Stimulated activated effector memory CD8-positive, alpha-beta T cell treated with anti-CD3 and anti-CD28 coated beads, Interleukin-12 subunit alpha, Interleukin-12 subunit beta, amount 100 ng/mL, for 72 hours (primary cell): Measurements from ENCODE around the gene GPR84.
"Not testable (repeated sequence)": the region's sequence is repeated elsewhere in the genome, so short reads cannot be mapped to it uniquely, and the experiment has no call there.

Source experiments
- ATAC-seq: fragments of 150-1000 bp; cut with Tn5 transposase; 2 replicates; pipeline ENCODE4 v1.10.0; 2021
- DNase-seq, 2 donors: peaks; one replicate each; pipeline ENCODE4 v3.0.0; 2021 to 2022; ENCODE audit warnings: low spot score in 2 of 2
- H3K27ac Mint-ChIP-seq: one replicate; pipeline ENCODE4 v1.8.0; 2022; ENCODE audit warnings: mild to moderate bottlenecking, mixed read lengths
- H3K36me3 Mint-ChIP-seq: one replicate; pipeline ENCODE4 v1.8.0; 2022; ENCODE audit warnings: mild to moderate bottlenecking, mixed read lengths
- H3K4me1 Mint-ChIP-seq: one replicate; pipeline ENCODE4 v1.8.0; 2022; ENCODE audit warnings: mixed read lengths
- H3K4me3 Mint-ChIP-seq: one replicate; pipeline ENCODE4 v1.8.0; 2022; ENCODE audit warnings: mild to moderate bottlenecking, mixed read lengths
- H3K9me3 Mint-ChIP-seq: one replicate; pipeline ENCODE4 v1.8.0; 2022; ENCODE audit warnings: mixed read lengths

Gene GPR84

DNA sequence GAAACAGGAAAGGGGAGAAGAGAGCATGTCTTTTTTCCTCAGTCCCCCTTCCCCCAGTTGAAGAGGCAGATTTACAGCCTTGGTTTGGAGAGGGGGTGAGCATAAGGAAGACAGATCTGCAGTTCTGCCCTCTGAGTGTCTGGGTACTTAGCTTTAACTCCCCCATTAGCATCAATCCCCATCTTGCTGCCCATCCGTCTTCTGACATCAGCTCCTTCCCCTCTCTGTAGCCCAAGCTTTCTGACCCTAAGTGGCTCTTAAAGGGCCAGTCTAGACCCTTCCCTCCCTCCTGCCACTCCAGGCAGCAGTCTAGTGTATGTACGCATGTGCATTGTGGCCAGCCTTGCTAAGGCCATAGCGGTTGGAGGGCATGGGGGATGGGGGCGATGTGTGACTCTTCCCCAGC is 7.3 kb downstream of the GPR84 start:
- Mint-ChIP-seq H3K27ac (peak overlapping the region; percentile 29), H3K4me1 (peaks cover 21% of the 10 kb centered on the region)

DNA sequence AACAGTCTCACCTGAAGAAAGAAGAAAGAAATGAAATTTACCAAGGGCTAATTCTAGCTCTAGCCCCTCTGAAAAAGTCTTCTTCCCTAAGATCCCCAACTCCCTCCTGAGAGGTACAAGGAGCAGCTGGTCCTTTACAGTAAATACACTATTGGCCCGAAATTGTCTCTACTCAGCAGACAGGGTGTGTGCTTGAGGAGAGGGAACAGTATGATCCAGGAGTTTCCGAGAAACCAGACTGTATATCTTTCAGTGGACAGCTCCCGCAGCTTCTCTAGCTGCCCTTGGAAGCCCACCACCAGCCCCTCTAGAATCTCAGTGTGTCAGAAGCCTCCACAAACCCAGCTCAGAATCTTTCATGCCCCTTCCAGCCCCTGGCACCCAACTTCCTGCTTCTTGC is 8.1 kb downstream of the GPR84 start:
- no peaks in the 10 kb centered on the region for H3K9me3 Mint-ChIP-seq
- peaks cover 8% of the 10 kb centered on the region for H3K36me3 Mint-ChIP-seq
- DNase-seq (no peak), ATAC-seq (no peak)
- H3K4me3 Mint-ChIP-seq: no peak overlapping the region
- H3K4me1 Mint-ChIP-seq: peaks cover 25% of the 10 kb centered on the region
- H3K27ac Mint-ChIP-seq: peak overlapping the region; percentile 29

More for the DNA sequence above, 7.3 kb downstream of the GPR84 start:
- Mint-ChIP-seq H3K9me3 (no peaks in the 10 kb centered on the region), H3K4me3 (no peak overlapping the region), H3K36me3 (peaks cover 5% of the 10 kb centered on the region)
- ATAC-seq (no peak), DNase-seq (no peak)

DNA sequence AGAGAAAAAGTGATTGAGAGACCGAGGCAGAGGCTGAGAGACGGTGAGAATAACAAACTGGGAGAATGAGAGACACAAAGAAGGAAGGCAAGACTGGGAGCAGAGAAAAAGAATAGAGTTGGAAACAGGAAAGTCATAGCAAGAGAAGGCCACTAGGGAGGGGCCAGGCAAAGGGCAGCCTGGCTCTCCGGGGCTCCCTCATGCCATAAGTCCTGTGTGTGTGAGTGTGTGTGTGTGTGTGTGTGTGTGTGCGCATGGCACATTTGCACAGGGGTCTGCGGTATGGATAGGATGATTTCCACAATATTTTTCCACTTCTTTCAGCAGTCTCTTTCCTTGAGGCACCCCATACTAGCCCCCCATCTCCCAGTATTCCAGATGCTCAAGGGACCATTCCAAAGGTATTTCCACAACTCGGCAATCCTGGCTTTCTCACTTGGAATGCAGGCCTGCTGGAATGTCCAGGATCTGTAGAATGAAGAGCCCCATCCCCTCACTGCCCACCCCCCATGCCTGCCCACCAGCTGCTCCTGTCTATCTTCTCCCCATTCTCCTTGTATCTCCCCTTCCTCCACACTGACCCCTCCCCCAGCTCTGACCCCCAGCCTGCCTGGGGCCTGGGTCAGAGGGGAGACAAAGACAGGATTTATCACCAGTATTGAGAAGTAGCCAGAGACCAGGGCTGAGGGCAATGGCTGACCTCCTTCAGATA is 9.0 kb downstream of the GPR84 start:
- peaks cover 18% of the 10 kb centered on the region for H3K36me3 Mint-ChIP-seq
- H3K4me1 Mint-ChIP-seq: peaks cover 19% of the 10 kb centered on the region
- H3K4me3 Mint-ChIP-seq: no peak overlapping the region
- no peak for DNase-seq
- no peaks in the 10 kb centered on the region for H3K9me3 Mint-ChIP-seq
- no peak for ATAC-seq
- peak overlapping the region; percentile 29 for H3K27ac Mint-ChIP-seq

DNA sequence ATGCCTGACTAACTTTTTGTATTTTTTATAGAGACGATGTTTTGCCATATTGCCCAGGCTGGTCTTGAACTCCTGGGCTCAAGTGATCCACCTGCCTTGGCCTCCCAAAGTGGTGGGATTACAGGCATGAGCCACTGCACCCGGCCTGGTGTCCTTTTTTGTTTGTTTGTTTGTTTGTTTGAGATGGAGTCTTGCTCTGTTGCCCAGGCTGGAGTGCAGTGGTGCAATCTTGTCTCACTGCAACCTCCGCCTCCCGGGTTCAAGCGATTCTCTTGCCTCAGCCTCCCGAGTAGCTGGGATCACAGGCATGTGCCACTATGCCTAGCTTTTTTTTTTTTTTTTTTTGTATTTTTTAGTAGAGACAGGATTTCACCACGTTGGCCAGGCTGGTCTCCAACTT is 10.0 kb downstream of the GPR84 start:
- not testable (repeated sequence) for DNase-seq, H3K9me3 Mint-ChIP-seq, ATAC-seq, H3K4me3 Mint-ChIP-seq
- H3K36me3 Mint-ChIP-seq: peaks cover 28% of the 10 kb centered on the region
- H3K27ac Mint-ChIP-seq: peak overlapping the region; percentile 29
- peaks cover 19% of the 10 kb centered on the region for H3K4me1 Mint-ChIP-seq

DNA sequence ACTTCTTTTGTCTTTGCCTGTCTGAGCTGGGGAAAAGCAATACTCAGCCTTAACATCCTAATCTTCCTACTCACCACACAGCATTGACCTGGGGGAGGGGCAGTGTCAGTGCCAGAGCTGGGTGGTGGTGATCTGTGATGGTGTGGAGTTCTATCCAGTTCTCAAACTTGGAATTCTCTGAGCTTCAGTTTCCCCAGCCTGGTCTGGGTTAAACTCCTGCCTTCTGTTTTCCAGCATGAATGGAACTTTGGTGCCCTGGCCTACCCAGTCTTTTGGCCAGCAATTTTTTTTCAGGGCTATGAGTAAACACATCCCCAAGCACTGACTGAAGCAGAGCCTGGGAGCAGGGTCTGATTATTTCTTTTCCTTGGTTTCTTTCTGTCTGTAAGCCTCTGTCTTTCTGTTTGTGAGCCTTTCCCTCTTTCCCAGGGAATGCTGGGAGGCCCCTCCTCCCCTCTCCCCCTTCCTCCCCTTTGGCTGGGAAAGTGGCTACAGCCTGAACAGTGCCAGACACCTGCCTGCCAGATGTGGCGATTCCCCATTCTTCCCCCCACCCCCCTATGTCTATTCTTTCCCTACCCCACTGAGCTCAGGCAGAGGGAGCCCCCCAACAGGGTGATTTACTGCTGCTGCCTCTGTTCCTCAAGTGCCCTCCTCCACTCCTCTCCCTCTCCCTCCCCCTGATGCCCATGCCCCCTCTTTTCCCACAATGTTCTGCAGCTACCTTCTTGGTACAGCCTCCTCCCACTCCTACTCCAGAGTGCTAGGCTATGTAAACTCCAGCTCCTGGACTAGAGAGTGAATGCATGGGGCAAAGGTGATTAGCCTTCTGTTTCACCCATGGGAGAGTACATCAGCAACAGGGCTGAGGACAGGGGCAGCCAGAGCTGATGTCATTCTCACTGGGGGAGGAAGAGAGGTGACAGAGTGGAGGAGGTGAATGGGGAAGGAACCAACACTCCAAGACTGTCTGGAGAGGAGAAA is 11.1 kb downstream of the GPR84 start:
- Mint-ChIP-seq H3K27ac (peak overlapping the region; percentile 24), H3K36me3 (peaks cover 38% of the 10 kb centered on the region), H3K4me1 (peaks cover 19% of the 10 kb centered on the region), H3K4me3 (no peak overlapping the region), H3K9me3 (no peaks in the 10 kb centered on the region)
- ATAC-seq (no peak), DNase-seq (no peak)

DNA sequence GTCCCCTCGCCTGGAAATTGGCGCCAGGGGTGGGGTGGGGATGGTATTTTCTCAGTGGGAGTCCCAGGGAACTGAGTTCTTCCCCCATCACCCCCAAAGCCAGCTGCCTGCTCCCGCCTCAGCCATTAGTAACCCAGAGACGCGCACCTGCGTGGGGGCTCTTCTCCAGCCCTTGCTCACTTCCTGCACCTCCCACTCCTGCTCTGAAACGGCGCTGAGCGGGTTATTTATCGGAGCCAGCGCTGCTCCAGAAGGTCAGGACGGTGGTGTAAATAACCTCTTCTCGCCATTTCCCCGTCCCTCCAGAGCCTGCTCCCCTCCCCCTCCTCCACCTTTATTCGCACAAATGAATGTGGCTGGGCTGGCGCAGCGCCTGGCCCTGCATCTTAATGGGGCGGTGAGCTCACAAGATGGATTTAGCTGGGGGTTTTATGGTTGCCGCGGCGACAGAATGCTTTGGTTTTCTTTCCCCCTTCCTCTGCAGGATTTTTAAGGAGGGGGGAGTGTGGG is 12.2 kb downstream of the GPR84 start:
- no peaks in the 10 kb centered on the region for H3K9me3 Mint-ChIP-seq
- H3K36me3 Mint-ChIP-seq: peaks cover 49% of the 10 kb centered on the region
- peak overlapping the region; percentile 14 for H3K4me3 Mint-ChIP-seq
- H3K4me1 Mint-ChIP-seq: peaks cover 17% of the 10 kb centered on the region
- DNase-seq (no peak), ATAC-seq (peak; percentile 17)
- peak overlapping the region; percentile 24 for H3K27ac Mint-ChIP-seq

DNA sequence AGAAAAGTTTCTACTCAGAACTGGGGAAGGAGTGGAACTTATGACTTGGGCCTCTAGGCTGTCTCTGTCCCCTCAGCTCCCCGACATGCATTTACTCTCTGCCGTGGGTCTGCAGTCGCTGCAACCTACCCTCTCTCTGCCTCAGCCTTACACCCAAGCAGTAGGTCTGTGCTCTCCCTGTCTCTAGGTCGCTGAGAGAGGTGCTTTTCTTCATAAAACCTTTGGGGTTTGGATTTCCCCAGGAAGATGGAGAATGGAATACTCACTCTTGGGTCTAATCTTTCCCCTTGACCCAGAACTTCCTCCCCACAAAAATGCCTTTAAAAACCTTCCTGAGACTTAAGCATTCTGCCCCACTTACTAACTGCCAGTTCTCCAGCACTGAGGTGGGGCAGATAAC is 12.9 kb downstream of the GPR84 start:
- DNase-seq (no peak), ATAC-seq (no peak)
- H3K4me1 Mint-ChIP-seq: peaks cover 10% of the 10 kb centered on the region
- no peaks in the 10 kb centered on the region for H3K9me3 Mint-ChIP-seq
- H3K36me3 Mint-ChIP-seq: peaks cover 56% of the 10 kb centered on the region
- no peak overlapping the region for H3K4me3 Mint-ChIP-seq
- peak overlapping the region; percentile 24 for H3K27ac Mint-ChIP-seq

DNA sequence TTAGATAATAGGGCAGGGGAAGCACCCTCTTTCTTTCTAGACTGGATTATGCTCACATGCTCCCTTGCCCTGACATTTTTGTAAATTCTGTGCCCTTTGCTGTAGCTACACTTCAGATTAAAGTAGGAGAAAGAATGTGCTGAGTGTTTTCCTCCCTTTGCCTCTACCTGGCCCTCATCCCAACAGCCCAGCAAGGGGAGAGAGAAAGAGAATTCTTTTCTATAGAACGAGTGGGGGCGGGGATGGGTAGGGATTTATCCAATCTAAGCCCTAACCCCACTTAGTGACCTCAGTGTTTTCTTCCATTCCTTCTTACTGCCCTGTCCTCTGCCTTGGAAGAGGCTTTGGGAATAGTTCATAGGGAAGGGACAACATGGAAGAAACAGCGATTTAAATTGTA is 13.5 kb downstream of the GPR84 start:
- Mint-ChIP-seq H3K4me3 (no peak overlapping the region), H3K27ac (peak overlapping the region; percentile 29), H3K36me3 (peaks cover 62% of the 10 kb centered on the region), H3K4me1 (peaks cover 10% of the 10 kb centered on the region), H3K9me3 (no peaks in the 10 kb centered on the region)
- ATAC-seq (no peak), DNase-seq (no peak)

DNA sequence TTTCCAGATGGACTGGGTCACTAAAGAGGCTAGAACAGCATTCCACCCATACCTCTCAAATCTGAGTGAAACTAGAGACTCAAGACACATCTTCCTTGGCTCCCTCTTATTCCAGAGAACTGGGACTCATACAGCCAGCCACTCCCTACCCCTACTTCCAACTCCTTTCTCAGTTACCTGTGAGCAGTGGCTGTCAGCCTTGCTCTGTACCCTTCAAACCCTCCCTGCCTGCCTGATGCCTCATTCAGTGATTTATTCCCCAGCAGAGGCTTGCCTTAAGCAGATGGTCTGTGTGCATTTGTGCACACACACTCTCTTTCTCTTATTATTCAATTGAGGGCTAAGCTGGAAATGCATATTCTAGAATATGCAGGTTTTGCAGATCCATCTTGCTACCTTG is 14.6 kb downstream of the GPR84 start:
- Mint-ChIP-seq H3K27ac (peak overlapping the region; percentile 29), H3K36me3 (peaks cover 73% of the 10 kb centered on the region), H3K9me3 (no peaks in the 10 kb centered on the region), H3K4me3 (no peak overlapping the region), H3K4me1 (peaks cover 10% of the 10 kb centered on the region)
- no peak for DNase-seq
- ATAC-seq: no peak

DNA sequence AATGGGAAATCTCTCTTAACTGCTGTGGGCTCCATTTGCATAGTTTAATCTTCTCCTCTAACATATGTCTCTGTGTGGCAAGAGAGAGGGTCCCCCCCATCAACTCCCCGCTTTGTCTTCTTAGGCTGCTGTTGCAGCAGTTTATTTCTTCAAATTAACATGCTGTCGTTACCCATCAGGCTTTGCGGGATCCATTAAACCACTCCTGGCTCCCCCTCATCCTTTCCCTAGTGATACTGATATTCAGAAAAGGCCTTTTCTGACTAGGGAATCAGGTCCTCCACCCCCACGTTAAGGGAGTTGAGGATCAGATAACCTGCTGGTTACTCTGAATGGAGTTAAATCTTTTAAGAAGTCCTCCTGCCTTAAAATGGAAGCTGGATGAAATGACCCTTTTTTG is 15.2 kb downstream of the GPR84 start:
- Mint-ChIP-seq H3K36me3 (peaks cover 79% of the 10 kb centered on the region), H3K9me3 (no peaks in the 10 kb centered on the region)

DNA sequence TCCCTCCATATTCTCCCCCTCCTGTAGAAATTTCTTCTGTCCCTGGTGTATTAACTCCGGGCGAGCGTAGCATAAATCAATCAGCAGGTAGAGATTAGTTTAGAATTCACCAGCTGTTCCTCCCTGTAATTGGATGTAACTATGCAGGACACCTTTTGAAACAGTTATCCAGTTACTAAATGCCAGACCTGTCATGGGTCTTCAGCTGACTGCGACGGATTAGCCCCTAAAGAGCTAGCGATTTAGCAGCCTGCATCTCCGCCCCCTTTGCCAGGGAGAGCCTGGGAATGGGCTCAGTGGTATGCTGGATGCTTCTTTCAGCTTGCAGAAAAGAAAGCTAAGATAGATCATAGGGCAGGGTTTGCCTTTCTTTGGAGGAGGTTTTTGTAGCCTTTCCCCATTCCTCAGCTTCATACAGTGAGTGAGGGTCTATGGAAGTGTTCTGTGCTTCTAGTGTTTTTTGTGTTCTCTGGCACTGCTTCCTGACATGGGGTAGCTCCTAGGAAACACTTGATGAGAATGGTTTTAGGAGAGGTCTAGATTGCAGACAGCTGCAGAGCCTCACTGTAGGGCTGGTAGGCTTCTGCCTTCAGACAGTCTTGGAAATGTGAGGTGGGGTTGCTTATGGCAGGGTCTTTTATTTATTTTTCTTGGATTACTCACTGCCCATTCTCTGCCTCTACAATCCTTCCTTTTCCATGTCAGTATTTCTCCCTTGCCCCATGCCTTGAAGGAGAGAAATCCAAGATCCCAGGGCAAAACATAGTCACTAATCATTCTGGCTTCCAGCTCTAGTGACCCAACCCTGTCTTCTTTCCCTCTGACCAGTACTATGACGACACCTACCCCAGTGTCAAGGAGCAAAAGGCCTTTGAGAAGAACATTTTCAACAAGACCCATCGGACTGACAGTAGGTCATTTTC is 22.6 kb downstream of the GPR84 start:
- peak overlapping the region; percentile 50 for H3K27ac Mint-ChIP-seq
- ATAC-seq (no peak), DNase-seq (no peak)
- peaks cover 9% of the 10 kb centered on the region for H3K4me1 Mint-ChIP-seq
- H3K36me3 Mint-ChIP-seq: peaks cover 66% of the 10 kb centered on the region
- H3K9me3 Mint-ChIP-seq: no peaks in the 10 kb centered on the region
- H3K4me3 Mint-ChIP-seq: no peak overlapping the region

More for the DNA sequence above, 15.2 kb downstream of the GPR84 start:
- ATAC-seq: no peak
- DNase-seq: no peak
- Mint-ChIP-seq H3K4me1 (peaks cover 10% of the 10 kb centered on the region), H3K4me3 (no peak overlapping the region), H3K27ac (peak overlapping the region; percentile 29)

DNA sequence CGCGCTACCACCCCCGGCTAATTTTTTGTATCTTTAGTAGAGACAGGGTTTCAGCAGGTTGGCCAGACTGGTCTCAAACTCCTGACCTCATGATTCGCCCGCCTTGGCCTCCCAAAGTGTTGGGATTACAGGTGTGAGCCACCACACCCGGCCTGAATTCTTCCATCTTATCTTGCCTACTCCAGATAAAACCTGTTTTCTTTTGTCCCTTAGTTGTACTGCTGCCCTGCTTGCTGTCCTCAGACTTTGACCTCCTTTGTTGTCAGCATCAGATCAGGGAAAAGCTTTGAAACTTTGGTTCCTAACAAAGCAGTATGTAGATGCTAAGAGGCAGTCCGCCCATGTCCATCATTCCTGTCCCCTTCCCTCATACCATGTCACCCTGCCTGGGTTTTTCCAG is 23.4 kb downstream of the GPR84 start:
- peak overlapping the region; percentile 50 for H3K27ac Mint-ChIP-seq
- no peak for DNase-seq
- ATAC-seq: no peak
- H3K4me3 Mint-ChIP-seq: no peak overlapping the region
- peaks cover 13% of the 10 kb centered on the region for H3K4me1 Mint-ChIP-seq
- H3K36me3 Mint-ChIP-seq: peaks cover 62% of the 10 kb centered on the region
- H3K9me3 Mint-ChIP-seq: no peaks in the 10 kb centered on the region

DNA sequence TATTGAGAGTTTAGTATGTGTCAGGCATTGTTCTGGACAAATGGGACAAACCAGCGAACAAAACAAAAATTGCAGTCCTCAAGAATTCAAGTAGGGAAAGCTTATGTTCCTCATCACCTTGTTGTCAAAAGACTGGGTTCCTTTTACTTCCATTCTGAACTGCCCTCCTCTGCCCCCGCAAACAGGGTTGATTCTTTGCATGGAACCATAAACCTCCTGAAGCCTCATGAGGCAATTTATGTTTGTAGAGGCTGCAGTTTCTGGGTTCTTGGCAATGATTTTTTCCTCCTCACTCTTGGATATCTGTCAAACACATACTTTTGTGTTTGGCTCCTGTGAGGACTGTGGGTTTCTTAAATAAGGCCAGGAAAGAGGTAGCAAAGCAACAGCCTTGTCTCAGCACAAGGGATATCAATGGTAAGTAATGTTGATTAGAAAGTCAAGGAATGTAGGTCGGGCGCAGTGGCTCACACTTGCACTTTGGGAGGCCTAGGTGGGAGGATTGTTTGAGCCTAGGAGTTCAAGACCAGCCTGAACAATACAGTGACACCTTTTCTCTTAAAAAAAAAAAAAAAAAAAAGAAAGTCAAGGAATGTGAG is 25.5 kb downstream of the GPR84 start:
- H3K4me1 Mint-ChIP-seq: peaks cover 16% of the 10 kb centered on the region
- peaks cover 54% of the 10 kb centered on the region for H3K36me3 Mint-ChIP-seq
- DNase-seq (no peak), ATAC-seq (no peak)
- H3K9me3 Mint-ChIP-seq: no peaks in the 10 kb centered on the region
- no peak overlapping the region for H3K4me3 Mint-ChIP-seq
- H3K27ac Mint-ChIP-seq: no peak overlapping the region

DNA sequence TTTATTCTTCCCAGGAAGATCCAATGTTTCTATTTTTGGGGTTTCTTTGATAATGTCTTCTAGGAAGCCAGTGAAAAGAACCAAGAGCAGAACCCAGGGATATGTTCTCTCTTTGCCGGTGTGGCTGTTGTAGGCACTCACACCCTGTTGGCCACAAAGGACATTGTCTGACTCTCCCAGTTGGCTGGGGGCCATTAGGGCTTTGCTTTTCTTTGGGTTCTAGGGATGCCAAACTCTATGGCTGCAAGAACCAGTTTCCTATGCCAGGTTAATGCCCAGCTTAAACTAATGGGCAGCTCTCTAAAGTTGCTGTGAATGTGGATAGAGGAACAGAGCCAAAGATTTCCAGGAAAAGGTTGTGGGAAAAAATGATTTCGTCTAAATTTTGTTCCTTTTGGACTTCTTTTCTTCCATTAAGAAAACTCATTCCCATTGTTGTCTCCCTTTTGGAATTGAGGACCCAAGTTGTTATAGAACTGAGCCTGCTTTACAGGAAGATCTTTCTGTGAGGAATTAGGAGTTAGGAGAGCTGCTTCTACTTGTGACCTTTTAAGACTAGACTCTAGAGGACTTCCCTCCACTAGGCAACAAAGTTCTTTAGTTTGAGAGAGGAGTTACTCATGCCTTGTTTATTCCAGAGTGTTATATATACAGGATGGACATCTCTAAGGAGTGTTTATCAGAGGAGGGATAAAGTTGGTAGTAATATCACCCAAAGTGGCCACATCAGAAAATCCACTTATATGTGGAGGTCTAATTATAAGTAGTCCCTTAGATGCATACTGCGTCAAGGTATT is 26.2 kb downstream of the GPR84 start:
- ATAC-seq (no peak), DNase-seq (no peak)
- H3K27ac Mint-ChIP-seq: peak overlapping the region; percentile 32
- no peak overlapping the region for H3K4me3 Mint-ChIP-seq
- H3K4me1 Mint-ChIP-seq: peaks cover 21% of the 10 kb centered on the region
- H3K9me3 Mint-ChIP-seq: no peaks in the 10 kb centered on the region
- peaks cover 46% of the 10 kb centered on the region for H3K36me3 Mint-ChIP-seq
